Lower leg skin (tissue), 4 donors: ENCODE results near the gene TPRN. TPM values are rescaled to one million over a fixed set of nuclear protein-coding genes. Genes with fewer than 3 reads are reported as not detected.

Experiments used
- DNase-seq, 2 donors: peaks; one replicate each; pipeline ENCODE4 v3.0.0-alpha.2; 2019; ENCODE audit warnings: low spot score in 2 of 2
- H3K4me3 ChIP-seq: fragments of 200-600 bp; sonication (generic); 2 replicates; pipeline ENCODE4 v1.5.1; 2017; ENCODE audit warnings: mild to moderate bottlenecking, low read depth; ENCODE audit not compliant: poor library complexity, severe bottlenecking
- CTCF ChIP-seq, 3 donors: fragments of 450-650 bp; IDR thresholded peaks; one replicate each; pipeline ENCODE4 v1.5.1; 2016; ENCODE audit warnings: antibody characterized with exemption in 3 of 3, mild to moderate bottlenecking in 3 of 3, moderate library complexity in 2 of 3
- POLR2A ChIP-seq, 2 donors: fragments of 450-650 bp; IDR thresholded peaks; one replicate each; pipeline ENCODE4 v1.6.1; 2016 to 2017; ENCODE audit warnings: antibody characterized with exemption in 2 of 2, mild to moderate bottlenecking in 1 of 2, moderate library complexity in 1 of 2
- WGBS, 2 donors: methylation state at CpG; one replicate each; pipeline ENCODE4 v1.1.5; 2018; 5-methylcytosine and 5-hydroxymethylcytosine counted together
- intact Hi-C: fragments of 100-400 bp; cut with DNase I; formaldehyde crosslinking; loops from one replicate; pipeline ENCODE4 v1.15.0; 2023; ENCODE audit warnings: low total_unique reads
- total RNA-seq, 4 donors: library from RNA; depleted of rRNA; stranded (reverse); fragments of >200 nt; gene quantifications; one replicate each; pipeline ENCODE4 v1.1.0, GENCODE V29; 2016

The TPRN gene
- total RNA-seq, 4 donors from 2014 or later: 27.6 to 34.2 (median 29.1) TPM

- H3K4me3 ChIP-seq: no peak overlapping the region
- WGBS, 2 donors: 67 to 81% methylated on average over 11 to 13 of the region's 14 CpGs
- no peak for DNase-seq
- no peak for TF ChIP-seq CTCF (IDR thresholded peaks at IDR 0.05)
- TF ChIP-seq POLR2A (IDR thresholded peaks at IDR 0.05): no peak
- intact Hi-C loops: no loop called here
Observed at GRCh38 chr9:137193771-137194170, 6.8 kb downstream of the TPRN start.

GRCh38 chr9:137192859-137193258, 7.7 kb downstream of the TPRN start:
- no peak for DNase-seq
- intact Hi-C loops: no loop called here
- no peak overlapping the region for H3K4me3 ChIP-seq
- TF ChIP-seq POLR2A (IDR thresholded peaks at IDR 0.05): no peak
- TF ChIP-seq CTCF (IDR thresholded peaks at IDR 0.05): no peak
- WGBS, 2 donors: 100% methylated on average over 1 to 2 of the region's 2 CpGs

- DNase-seq: no peak
- intact Hi-C loops: no loop called here
- WGBS, 2 donors: 80 to 93% methylated on average over 10 of the region's 10 CpGs
Observed at GRCh38 chr9:137192448-137192780, 8.1 kb downstream of the TPRN start.

GRCh38 chr9:137191691-137192447, 8.7 kb downstream of the TPRN start:
- no peak for TF ChIP-seq POLR2A (IDR thresholded peaks at IDR 0.05)
- TF ChIP-seq CTCF (IDR thresholded peaks at IDR 0.05): no peak
- 85 to 90% methylated on average over 11 to 22 of the region's 22 CpGs for WGBS, 2 donors
- no peak for DNase-seq
- H3K4me3 ChIP-seq: no peak overlapping the region
- intact Hi-C loops: no loop called here

More at GRCh38 chr9:137192448-137192780, 8.1 kb downstream of the TPRN start:
- TF ChIP-seq CTCF (IDR thresholded peaks at IDR 0.05): no peak
- TF ChIP-seq POLR2A (IDR thresholded peaks at IDR 0.05): no peak
- H3K4me3 ChIP-seq: no peak overlapping the region

GRCh38 chr9:137191245-137191644, 9.3 kb downstream of the TPRN start:
- WGBS, 2 donors: 50 to 51% methylated on average over 2 to 3 of the region's 3 CpGs

More at GRCh38 chr9:137191245-137191644, 9.3 kb downstream of the TPRN start:
- DNase-seq: no peak
- intact Hi-C loops: no loop called here
- TF ChIP-seq POLR2A (IDR thresholded peaks at IDR 0.05): no peak
- TF ChIP-seq CTCF (IDR thresholded peaks at IDR 0.05): no peak
- no peak overlapping the region for H3K4me3 ChIP-seq
